Measurements from ENCODE around the gene MYO7A. TPM values are rescaled to one million over a fixed set of nuclear protein-coding genes. Genes with fewer than 3 reads are reported as not detected.
A peak's percentile ranks its signal among the peaks of the same experiment; 100 is the strongest.

MYO7A gene
- total RNA-seq, 4 donors from 2014 or later, result 0.15 to 4.0 (median 1.2) TPM

DNA sequence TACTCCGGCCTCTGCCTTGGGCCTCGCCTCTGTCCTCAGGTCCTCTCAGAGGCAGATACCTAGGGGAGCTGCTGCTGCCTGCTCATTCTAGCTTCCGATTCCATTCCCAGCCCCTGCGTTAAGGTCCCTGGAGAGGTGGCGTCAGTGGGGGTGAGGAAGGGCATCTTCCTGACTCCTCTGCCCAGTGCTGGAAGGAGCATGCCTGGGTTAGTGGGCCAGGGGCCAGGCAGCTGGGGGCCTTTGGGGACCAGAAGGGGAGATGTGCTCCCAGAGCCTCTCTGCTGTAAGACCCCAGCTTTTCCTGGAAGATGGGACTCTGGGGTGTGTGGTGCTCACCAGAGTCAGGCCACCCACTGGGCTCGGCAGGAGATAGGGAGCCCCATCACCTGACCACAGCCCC lies 3.6 kb upstream of the MYO7A start:
- Histone ChIP-seq H3K27me3 (peaks cover 0 to 13% (median 0%) of the 10 kb centered on the region in 4 donors), H3K9me3 (no peaks in the 10 kb centered on the region), H3K27ac (no peak overlapping the region), H3K36me3 (peaks cover 0 to 53% (median 0%) of the 10 kb centered on the region in 3 donors), H3K4me1 (peaks cover 13 to 22% (median 13%) of the 10 kb centered on the region in 3 donors), H3K4me3 (no peak overlapping the region)
- 60% methylated on average over 1 of the region's 6 CpGs; no CpG with 5 or more reads in 1 of the 2 donors for WGBS, 2 donors
- DNase-seq, result no peak
- TF ChIP-seq POLR2A (IDR thresholded peaks at IDR 0.05) (no peak), CTCF (IDR thresholded peaks at IDR 0.05) (no peak)
- intact Hi-C loops (cut with DNase I), result no loop called here

GRCh38 chr11:77125191-77125590 lies 2.9 kb upstream of the MYO7A start:
- H3K4me1 ChIP-seq, result peaks cover 13 to 22% (median 13%) of the 10 kb centered on the region in 3 donors
- peaks cover 0 to 46% (median 0%) of the 10 kb centered on the region in 3 donors for H3K36me3 ChIP-seq
- no peak overlapping the region for H3K27ac ChIP-seq
- peaks cover 0 to 13% (median 0%) of the 10 kb centered on the region in 4 donors for H3K27me3 ChIP-seq
- no peaks in the 10 kb centered on the region for H3K9me3 ChIP-seq
- WGBS, 2 donors, result 37 to 65% methylated on average over 4 to 5 of the region's 6 CpGs
- no peak overlapping the region for H3K4me3 ChIP-seq
- intact Hi-C loops (cut with DNase I), result loop anchor here (5.0 kb wide), 1 partner anchor 62 kb away; no protein-coding TSS in a partner anchor
- TF ChIP-seq POLR2A (IDR thresholded peaks at IDR 0.05), result no peak
- TF ChIP-seq CTCF (IDR thresholded peaks at IDR 0.05), result no peak
- DNase-seq, result no peak

GRCh38 chr11:77125695-77126094 lies 2.4 kb upstream of the MYO7A start:
- intact Hi-C loops (cut with DNase I), result loop anchor here (5.0 kb wide), 1 partner anchor 62 kb away; no protein-coding TSS in a partner anchor
- peaks cover 13 to 27% (median 16%) of the 10 kb centered on the region in 3 donors for H3K4me1 ChIP-seq
- DNase-seq, result no peak
- H3K36me3 ChIP-seq, result peaks cover 0 to 41% (median 0%) of the 10 kb centered on the region in 3 donors
- H3K27ac ChIP-seq, result no peak overlapping the region
- WGBS, 2 donors, result 58 to 61% methylated on average over 4 of the region's 4 CpGs
- H3K9me3 ChIP-seq, result no peaks in the 10 kb centered on the region
- no peak overlapping the region for H3K4me3 ChIP-seq
- TF ChIP-seq POLR2A (IDR thresholded peaks at IDR 0.05) (no peak), CTCF (IDR thresholded peaks at IDR 0.05) (no peak)
- H3K27me3 ChIP-seq, result peaks cover 0 to 13% (median 0%) of the 10 kb centered on the region in 4 donors

GRCh38 chr11:77126156-77126775 lies 1.8 kb upstream of the MYO7A start:
- no peak for DNase-seq
- no peak for TF ChIP-seq POLR2A (IDR thresholded peaks at IDR 0.05)
- no peak for TF ChIP-seq CTCF (IDR thresholded peaks at IDR 0.05)
- H3K36me3 ChIP-seq, result peaks cover 0 to 35% (median 0%) of the 10 kb centered on the region in 3 donors
- no peaks in the 10 kb centered on the region for H3K9me3 ChIP-seq
- peaks cover 0 to 13% (median 0%) of the 10 kb centered on the region in 4 donors for H3K27me3 ChIP-seq
- 75 to 80% methylated on average over 8 to 10 of the region's 17 CpGs for WGBS, 2 donors
- intact Hi-C loops (cut with DNase I), result loop anchor here (5.0 kb wide), 1 partner anchor 61 kb away; no protein-coding TSS in a partner anchor
- no peak overlapping the region for H3K27ac ChIP-seq
- H3K4me1 ChIP-seq, result peaks cover 13 to 33% (median 22%) of the 10 kb centered on the region in 3 donors
- no peak overlapping the region for H3K4me3 ChIP-seq

DNA sequence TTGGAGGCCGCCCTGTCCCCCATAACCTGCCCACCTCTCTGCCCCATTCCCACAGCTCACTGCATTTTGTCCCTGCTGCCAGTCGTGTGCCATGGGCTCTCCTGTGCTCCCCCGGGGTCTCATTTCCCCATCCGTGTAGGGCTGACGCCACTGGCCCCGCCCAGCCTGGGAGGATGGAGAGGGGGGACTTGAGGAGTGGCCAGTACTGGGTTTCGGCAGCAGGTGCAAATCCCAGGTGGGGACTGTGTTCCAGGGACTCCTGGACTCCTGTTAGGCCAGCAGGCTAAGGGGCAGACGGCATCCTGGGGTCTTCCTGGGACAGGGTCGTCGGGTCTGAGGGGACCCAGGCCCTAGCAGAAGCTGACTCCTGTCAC lies 1.2 kb upstream of the MYO7A start:
- no peak overlapping the region for H3K27ac ChIP-seq
- WGBS, 2 donors, result 23 to 58% methylated on average over 2 to 6 of the region's 10 CpGs
- TF ChIP-seq POLR2A (IDR thresholded peaks at IDR 0.05), result no peak
- no peak for TF ChIP-seq CTCF (IDR thresholded peaks at IDR 0.05)
- DNase-seq, result no peak
- no peaks in the 10 kb centered on the region for H3K9me3 ChIP-seq
- H3K27me3 ChIP-seq, result peaks cover 0 to 13% (median 0%) of the 10 kb centered on the region in 4 donors
- peaks cover 0 to 29% (median 0%) of the 10 kb centered on the region in 3 donors for H3K36me3 ChIP-seq
- H3K4me1 ChIP-seq, result peaks cover 13 to 38% (median 24%) of the 10 kb centered on the region in 3 donors
- H3K4me3 ChIP-seq, result peak overlapping the region; percentile 6 to 66 (median 39)
- intact Hi-C loops (cut with DNase I), result loop anchor here (5.0 kb wide), 1 partner anchor 60 kb away; no protein-coding TSS in a partner anchor
